ENCODE data around the gene NUP37.
"Not testable (repeated sequence)": the region's sequence is repeated elsewhere in the genome, so short reads cannot be mapped to it uniquely, and the experiment has no call there.

Gene NUP37

DNA sequence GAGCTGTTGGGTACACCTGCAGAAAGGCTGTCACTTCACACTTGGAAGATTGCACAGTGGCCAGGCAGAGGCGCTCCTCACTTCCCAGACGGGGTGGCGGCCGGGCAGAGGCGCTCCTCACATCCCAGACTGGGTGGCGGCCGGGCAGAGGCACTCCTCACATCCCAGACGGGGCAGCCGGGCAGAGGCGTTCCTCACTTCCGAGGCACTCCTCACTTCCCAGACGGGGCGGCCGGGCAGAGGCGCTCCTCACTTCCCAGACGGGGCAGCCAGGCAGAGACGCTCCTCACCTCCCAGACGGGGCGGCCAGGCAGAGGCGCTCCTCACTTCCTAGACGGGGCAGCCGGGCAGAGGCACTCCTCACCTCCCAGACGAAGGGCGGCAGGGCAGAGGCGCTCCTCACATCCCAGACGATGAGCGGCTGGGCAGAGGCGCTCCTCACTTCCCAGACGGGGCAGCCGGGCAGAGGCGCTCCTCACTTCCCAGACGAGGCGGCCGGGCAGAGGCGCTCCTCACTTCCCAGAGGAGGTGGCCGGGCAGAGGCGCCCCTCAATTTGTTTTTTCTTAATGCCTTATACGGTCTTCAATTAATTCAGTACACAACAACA, 30.6 kb downstream of the NUP37 start:
- DNase-seq = not testable (repeated sequence)

DNA sequence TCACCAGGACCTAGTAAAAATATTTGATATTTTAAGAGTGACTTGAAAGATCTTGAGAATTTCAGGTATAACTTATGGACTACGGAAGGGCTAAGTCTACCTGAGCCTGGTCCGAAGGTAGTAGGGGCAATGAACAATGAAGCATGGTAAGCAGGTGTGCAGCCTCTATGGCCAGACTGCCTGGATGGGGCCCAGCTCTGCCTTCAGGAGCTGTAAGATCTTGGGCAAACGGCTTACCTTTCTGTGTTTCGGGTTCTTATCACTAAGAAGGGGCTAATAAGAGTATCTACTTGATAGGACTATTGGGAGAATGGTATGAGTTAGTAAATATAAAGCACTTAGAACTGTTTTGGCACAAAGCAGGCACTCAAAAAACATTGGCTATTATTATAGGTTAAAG, 39.1 kb downstream of the NUP37 start:
- no peak for DNase-seq

DNA sequence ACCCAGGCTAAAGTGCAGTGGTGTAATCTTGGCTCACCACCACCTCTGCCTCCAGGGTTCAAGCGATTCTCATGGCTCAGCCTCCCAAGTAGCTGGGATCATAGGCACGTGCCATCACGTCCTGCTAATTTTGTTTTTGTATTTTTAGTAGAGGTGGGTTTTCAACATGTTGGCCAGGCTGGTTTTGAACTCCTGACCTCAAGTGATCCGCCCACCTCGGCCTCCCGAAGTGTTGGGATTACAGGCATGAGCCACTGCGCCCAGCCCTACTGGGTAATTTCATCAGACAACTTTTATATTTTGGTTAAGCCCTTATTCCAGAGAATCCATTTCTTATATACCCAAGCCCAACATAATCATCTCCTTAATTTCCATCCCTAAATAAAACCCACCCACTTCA, 47.8 kb downstream of the NUP37 start:
- DNase-seq = not testable (repeated sequence)

DNA sequence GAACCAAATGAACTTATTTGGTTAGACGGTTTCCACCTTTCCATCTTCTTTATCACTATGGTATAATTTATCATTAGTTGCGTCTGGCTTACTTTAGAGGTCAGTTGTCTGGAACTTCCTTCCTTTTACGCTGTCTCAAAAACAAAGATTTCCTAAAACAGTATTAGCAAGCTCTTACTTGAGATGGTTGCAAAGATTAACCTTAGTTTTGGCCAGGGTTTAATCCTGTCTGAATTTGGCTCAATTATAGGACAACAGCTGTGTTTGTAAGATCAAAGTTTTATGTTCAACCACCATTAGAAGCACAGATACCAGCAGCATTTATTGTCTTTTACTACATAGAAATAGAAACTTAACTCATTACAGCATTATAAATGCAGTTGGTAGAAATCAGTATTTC, 50.2 kb downstream of the NUP37 start:
- peak; percentile 7 for DNase-seq

DNA sequence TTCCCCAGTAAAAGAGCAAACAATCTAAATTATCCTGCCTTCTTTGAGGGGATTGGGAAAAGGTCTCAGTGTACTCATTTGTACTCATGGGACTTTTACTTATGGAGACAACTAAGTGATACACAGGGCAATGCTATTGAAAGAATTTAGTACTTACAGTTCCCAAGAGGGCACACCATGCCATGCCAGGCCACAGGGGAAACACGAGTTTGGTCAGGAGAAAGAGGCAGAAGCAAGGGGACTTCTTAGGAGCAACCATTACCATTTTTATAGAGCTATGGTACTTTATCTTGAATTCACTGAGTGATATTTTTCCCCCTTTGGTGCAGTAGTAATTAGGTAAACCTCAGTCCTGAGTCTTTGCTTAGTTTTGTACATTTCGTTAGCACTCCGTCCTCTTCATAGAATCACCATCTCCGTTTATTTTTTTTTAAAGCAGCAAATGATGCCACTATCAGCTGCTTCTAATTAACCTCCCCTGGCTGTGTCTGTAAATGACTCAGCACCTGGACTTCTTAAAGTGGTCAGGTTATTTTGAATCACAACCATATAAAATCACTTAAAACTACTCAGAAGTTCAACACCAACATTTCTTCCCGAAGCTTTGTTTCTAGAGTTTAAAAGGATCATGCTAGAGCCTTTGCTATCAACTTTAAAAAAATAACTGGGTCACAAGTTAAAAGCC, 52.2 kb downstream of the NUP37 start:
- DNase-seq = no peak

DNA sequence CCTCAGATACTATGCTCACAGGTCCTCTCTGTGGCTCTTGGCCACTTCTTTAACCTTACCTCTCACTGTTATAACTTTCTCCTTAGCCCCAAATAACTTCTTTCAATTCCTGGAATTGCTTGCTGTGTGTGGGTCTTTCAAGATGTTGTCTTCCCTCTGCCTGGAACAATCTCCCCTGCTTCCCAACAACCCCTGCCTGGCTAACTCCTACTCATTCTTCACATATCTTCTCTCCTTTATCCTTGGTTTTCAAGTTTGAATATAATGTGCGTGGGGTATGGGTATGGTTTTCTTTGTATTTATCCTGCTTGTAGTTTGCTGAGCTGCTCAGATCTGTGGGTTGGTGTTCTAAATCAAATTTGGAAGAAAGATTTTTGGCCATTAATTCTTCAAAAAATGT, 55.4 kb downstream of the NUP37 start:
- no peak for DNase-seq

DNA sequence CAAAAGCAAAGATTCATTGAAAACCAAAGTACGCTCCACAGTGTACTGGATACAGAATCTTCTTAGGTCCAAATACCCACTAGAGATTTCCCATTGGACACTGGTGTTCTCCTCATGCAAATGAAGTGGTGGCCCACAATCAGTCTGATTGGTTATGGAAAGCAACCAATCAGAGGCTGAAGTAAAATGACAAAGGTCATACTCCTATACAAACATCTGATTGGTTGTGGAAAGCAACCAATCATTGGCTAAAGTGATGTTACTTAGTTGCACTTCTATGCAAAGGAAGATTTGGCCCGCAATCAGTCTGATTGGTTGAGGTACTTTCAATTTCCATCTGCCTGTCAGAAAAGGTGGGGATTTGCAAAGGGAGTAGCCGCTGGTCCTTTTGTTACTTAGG, 56.8 kb downstream of the NUP37 start:
- DNase-seq = no peak

DNA sequence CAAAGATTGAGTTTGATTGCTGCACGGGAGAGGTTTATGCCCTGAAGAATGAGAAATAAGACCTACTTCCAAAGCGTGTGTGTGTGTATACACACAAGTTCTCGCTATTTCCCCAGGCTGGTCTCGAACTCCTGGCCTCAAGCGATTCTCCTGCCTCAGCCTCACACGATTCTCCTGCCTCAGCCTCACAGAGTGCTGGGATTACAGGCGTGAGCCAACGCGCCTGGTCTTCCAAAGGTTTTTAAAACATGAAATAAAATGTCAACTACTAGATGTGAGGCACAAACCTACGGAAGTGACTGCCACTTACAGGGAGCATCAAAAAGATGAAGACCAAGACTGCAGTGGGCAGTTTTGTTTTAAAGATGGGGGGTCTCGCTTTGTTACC, 57.5 kb downstream of the NUP37 start:
- DNase-seq = no peak

DNA sequence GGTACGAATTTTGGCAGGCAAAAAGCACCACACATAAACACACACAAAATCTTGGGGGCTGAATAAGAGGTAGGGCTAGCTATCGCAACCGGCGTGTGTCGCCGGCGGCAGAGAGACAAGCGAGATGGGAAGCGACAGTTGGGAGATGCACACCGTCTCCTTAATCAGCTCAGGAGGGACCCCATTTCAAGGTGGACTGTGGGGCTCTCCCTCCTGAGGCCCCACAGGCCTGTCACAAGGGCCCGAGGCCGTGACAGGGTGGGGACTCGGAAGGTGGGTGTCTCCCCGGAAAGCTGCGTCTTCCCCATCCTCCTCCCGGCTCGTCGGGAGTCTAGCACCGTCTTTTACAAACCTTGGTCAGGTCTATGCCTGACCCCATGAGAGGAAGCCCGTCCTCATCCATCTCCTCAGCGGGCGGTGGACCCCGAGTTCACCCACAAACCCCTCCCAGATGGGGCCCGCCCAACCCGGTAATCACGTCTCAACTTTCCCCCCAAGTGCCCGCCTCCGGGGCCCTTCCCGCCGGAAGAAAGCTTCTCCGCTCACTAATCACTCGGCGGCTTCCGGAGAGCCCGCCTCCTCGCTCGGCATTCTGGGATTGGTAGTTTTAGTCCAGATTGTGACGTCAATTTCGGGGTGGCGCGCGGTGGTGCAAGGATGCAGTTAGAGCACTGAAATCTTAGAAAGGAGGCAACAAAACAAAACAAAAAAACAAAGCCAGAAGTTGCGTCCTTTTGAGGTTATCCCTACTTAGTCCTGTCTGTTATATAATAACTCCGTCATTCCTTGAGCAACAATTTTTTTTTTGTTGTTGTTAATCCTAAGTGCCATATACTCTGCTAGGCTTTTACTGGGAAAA, 58.1 kb downstream of the NUP37 start, which contains the start of gene WASHC3:
WASHC3 (minus strand) TSS at position 432 of the 859 bp plus-strand sequence; CDS start at position 403, 29 bp downstream.
- peak; percentile 87 for DNase-seq

DNA sequence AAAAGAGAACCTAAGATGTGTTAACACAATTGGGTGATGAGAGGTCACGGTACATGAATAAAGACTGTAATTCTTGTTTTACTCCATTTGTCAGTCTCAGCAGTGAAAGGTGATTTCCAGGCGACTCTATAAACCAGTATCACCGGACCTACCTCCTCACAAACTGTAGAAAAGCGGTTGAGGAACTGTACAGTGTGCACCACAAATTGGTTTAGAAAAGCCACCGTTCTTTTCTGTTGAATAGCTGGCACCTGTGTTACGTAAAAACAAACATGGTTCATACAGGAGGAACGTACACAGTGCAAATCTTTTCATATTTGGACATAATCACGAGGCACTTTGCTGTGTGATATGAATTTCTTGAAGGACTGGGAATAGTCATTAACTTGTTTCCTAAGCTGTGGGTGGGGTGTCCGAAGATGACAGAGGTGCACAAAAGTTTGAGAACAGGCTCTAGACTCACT, 58.8 kb downstream of the NUP37 start:
- DNase-seq = no peak

DNA sequence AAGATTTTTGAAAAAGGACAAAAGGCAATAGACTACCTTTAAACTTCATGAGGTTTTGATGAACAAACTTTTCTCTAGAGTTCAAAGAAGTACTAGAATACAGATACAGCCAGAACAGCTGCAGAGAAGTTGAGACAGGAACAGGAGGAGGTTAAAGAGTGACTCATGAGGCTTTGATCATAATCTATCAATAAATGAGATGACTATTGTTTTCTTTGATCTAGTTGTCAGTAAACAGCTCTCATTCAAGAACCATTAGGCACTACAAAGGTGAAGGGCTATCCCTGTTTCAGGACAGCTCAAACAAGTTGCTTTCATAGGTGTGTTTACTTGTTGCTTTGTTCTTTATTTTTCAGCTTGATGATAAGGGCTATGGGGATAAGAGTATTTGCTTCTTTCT, 60.6 kb downstream of the NUP37 start:
- DNase-seq = no peak

DNA sequence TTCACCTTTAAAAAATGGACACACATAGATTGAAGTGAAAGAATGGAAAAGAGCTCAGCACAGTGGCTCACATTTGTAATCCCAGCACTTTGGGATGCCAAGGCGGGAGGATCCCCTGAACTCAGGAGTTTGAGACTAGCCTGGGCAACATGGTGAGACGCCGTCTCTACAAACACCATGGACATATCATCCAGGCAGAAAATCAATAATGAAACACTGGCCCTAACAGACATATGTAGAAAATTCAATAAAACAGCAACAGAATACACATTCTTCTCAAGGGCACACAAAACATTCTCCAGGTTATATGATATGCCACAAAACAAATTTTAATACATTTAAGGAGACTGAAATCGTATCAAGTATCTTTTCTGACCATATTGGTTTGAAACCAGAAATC, 65.6 kb downstream of the NUP37 start:
- DNase-seq = no peak

DNA sequence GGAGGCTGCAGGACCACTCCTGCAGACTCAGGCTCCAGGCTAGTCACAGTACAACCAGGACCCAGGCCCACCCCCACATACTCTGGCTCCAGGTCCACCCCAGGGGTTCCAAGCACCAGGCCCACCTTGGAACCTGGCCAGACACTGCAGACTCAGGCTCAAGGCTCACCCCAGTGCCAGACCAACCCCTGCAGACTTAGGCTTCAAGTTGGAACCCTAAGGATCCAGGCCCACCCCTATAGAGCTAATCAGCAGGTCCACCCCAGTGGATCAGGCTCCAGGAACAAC, 66.9 kb downstream of the NUP37 start:
- no peak for DNase-seq

DNA sequence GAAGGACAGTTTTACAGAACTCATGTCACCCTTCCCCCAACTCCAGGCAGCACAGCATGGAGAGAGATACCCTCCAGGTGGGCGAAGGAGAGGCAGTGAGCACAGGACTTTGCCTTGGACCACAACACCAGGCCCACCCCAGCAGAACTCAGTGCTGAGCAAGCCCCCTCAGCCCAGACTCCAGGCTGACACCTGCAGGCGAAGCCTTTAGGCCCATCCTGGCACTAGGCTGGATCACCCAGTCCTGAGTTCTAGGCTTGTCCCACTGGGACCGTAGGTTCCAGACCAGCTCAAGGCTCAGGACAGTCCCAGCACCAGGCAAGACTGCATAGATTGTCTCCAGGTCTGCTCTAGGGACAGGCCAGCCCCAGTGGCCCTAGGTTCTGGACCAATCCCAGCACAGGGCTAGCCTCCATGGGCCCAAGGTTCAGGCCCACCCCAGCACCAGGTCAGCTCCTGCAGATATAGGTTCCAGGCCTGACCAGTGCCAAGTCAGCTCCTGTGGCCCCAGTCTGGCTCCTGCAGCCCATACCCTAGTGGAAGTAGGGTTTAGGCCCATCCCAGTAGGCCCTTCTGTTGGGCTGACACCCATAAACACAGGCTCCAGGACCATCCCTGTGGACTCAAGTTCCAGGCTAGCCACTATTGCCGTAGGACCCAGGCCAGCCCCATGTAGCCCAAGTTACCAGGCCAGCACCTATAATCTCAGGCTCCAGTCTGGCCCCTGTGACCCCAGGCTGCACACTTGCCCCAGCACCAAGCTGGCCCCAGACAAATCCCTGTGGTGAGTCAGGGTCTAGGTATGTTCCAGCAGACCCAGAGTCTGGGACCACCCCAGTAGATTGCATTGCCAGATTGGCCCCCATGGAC, 67.5 kb downstream of the NUP37 start:
- DNase-seq = no peak

DNA sequence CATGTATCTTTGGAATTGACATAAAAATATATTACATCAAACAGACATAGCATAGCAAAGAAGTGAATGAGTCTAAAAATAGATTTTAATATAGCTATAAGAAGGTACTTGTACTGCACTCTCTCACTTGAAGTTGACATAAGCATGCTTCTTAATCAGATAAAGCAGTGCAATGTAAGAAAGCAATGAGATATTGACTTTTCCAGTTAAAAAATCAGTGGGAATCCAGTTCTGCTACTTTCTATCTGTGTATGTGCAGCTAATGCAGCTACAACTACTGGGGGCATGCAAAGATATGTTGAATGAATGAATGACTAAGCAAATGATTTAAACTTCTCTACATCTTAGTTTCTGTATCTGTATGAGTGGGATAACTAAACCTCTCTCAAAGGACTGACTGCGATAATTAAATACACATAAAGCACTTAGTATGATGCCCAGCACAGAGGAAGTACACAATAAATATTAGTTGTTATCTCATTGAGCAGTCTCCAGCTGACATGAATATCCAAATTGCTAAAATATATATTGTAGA, 68.4 kb downstream of the NUP37 start:
- no peak for DNase-seq

DNA sequence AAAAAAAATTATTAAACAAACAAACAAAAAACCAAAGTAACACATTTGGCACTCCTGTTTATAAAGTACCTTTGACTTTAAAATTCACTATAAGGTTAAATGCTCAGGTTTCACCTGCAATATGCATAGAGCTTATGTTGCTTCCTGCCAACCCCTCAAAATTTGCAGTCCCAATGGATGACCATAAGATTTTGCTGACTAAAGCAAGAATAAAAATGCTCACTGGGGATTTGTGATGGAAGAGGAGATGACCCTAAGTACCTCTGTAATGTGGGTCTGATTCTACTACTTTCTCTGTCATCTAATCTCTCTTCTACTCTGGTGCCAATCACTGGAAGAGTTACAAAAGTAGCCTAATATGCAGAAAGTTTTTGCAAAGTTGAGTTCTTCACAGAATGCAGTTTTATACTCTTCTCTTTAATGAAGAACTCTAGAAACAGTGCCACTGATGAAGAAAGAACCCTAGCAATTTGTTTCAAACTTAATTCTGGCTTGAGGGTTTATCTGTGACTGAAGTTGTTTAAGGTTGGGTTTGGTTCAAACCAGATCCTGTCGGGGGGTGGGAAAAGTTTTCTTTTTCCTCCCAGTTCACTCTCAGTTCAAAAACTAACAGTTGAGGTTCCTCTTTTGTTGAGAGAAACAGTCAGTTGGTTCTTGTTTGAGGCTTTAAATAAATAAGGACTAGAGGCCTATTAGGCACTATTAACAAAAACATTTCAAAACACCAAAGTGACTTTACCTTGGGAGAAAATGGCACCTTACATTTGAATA, 69.1 kb downstream of the NUP37 start:
- no peak for DNase-seq

DNA sequence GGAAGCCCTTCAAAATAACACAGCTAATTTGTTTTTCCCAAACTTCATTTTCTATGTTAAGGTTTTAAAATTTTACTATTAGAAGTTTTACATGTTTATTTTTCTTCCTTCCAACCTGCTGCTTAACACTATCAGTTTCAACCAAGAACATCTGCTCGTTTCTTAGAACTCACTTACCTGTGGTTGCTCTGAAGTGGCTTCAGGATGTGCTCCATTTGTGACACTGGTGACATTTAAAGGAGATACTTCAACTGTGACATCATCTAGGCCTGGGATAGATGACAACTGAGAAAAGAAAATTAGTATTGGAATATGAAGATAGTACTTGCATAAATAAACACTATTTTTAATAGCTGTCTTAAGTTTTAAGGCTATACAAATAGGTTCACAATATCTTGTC, 76.0 kb downstream of the NUP37 start:
- DNase-seq = no peak

DNA sequence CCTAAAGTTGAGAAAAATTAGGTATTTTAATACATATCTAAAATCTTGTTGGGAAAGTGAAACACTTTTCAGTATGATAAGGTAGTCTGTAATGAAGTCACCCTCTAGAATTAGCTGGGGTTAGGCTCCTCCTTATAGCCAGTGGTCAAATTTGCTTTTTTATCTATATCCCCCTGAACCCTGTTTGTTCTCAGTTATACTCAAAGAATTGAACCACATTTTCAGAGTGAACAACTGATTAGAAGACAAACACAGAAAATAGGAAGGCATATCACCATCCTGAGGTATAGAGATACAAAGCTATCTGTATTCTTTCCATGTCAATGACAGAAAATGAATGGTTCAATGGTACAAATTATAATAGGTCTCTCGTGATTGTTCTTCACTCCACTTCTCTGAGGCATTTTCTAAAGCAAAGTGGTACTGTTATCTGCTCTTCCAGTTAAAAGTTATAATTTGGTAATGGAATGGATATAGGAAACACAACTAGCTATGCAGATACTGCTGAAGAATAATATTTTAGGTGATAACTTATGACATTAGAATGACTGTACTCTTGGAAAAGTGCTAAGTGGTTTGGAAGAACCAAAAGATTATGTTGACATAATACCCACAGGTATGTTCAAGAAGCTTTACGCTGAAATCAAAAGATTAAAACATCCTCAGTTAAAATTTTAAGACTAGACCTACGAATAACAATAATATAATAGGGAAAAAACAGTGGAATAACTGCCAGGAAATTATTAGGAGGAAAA, 85.7 kb downstream of the NUP37 start:
- no peak for DNase-seq

DNA sequence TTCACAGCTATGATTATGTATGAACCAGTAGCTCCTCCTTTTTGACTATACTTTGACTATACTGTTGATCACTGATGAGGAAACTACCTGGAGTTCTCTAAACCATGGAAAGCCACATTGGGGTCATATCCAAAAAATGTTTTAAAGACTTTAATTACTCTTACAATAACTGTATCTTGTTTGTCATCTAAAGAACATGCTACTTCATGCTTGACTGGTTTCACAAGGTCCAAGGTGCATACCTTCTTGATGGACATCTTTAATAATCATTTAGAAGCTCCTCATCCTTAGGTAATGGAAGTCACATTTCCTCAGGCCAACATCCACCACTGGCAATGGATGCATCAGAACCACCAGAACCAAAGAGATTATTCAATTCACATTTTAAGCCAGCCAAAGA, 88.1 kb downstream of the NUP37 start:
- no peak for DNase-seq

DNA sequence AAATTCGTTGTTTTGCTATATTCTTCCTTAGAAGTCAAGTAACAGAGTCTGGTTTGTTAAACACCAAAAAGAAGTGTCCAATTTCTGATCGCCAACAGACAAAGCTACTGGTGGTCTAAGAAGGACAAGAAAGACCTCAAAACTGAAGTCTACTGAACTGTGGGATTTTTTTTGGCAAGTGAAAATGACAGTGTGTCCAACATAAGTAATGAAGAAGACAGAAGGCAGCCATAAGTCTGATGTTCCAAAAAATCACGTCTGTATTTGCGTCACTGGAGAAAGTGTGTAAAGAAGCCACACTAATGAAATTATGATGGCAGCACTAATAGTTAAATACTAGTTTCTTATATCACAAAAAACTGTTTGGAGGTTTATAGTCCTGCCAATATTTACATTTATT, 90.8 kb downstream of the NUP37 start:
- no peak for DNase-seq

DNA sequence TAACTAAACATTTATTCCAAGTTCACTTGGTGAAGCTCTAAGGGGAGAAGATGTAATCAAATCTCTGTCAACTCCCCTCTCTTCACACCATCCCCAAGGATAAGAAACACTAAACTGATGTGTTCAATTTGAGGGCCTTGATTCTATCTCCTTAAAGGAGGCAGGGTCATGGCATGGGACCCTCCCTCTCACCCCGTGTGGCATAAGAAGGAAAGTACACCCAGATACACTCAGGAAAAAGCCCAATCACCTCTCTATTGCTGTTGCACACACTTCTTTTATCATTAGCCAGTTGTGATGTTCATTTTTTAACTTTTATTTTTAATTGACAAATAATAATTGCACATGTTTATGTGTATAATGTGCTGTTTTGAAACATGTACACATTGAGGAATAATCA, 93.2 kb downstream of the NUP37 start:
- DNase-seq = no peak
